Amniotic epithelial cell (primary cell): Measurements from ENCODE around the gene KLF13.

Experiments used
- DNase-seq: peaks from one replicate; pipeline ENCODE4 v3.0.0-alpha.2; 2010; ENCODE audit warnings: low read depth

Gene KLF13

DNA sequence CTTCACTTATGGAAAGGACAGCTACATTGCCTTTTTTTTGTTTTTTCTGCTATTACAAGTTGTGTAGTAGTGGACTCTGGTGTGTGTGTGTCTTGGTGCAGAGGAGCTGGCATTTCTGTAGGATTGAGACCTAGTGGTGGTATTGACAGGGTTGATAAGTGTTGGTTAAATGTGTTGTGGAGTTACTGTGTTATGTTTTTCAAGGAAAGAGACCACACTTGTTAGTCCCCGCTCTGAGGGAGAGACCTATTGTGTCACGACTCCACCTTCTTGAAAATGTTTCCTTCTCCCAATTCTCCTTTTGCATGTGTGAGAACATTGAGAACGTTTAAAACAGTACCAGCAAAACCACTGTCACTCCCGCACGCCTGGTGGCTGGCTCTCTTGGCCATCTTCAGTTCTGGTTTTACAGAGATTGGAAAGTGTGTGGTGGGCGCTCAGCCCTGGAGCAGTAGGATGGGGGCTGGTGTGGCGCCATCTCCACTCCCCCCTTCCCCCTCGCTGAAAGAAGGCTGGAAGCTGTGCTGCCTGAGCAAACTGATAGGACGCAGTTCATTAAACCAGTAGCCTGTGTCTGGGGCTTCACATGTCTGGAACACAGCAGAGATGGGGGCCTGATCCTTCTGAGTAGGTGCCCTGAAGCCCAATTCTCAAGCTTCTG lies 5.5 kb downstream of the KLF13 start:
- no peak for DNase-seq

GRCh38 chr15:31332681-31333071 lies 6.0 kb downstream of the KLF13 start:
- no peak for DNase-seq

- DNase-seq, result no peak
Observed at GRCh38 chr15:31333119-31333518, 6.5 kb downstream of the KLF13 start.

GRCh38 chr15:31333820-31334219 lies 7.2 kb downstream of the KLF13 start:
- no peak for DNase-seq

DNA sequence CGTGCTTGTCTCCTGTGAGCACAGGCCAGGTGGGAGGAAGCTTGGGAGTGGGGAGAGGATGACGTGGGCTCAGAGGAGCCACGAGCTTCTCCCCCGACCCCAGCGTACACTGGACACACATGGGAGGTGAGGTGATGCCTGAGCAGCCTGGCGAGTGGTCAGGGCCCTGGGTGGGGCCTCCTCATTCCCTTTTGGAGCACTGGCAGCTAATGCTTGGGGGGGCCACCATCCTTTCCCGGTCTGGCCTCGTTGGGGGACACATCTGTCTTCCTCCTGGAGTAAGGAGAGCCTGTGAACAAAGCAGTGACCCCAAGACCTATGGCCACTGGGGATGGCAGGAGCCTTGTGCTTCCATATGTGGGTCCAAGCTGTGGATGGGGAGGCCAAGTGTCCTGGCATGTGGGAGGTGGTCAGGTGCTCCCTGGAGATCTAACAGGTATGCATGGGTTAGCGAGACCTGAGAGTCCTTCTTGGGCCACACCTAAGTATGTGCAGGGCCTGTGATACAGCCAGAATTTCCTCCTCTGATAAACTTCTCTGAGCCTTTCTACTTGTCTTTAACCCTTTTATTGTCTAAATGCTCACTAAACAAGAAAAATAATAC lies 9.5 kb downstream of the KLF13 start:
- DNase-seq, result no peak

DNA sequence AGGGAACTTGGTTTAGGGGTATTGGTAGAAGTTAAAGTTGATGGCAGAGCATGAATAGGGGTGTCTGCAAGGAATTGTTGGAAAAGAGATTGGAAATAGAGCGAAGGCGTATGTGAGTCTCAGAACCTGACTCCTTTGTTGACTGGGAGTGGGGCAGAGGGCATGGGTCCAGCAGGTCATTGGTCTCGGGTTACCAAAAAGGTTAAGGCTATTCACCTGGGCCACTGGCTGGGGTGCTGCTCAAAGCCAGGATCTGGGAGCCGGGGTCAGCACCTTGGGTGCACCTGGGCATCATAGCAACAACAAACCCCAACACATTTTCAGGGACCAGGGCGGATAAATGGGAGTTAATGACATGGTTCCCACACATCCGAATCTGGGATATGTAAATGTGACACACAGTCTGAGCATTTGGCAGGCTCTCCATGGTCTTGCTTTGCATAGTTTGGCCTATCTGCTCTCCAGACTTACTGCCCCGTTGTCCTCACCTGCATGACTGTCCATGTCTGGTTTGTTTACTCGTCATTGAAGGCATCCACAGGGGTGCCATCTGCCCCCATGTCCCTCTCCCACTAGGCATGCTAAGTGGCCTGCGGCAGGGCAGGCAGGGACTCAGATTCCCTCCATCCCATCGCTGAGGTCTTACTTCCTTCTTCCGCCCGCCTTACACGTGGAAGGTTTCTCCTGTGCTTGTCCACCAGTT lies 10.1 kb downstream of the KLF13 start:
- no peak for DNase-seq

GRCh38 chr15:31337352-31338031 lies 10.9 kb downstream of the KLF13 start:
- DNase-seq, result no peak

DNA sequence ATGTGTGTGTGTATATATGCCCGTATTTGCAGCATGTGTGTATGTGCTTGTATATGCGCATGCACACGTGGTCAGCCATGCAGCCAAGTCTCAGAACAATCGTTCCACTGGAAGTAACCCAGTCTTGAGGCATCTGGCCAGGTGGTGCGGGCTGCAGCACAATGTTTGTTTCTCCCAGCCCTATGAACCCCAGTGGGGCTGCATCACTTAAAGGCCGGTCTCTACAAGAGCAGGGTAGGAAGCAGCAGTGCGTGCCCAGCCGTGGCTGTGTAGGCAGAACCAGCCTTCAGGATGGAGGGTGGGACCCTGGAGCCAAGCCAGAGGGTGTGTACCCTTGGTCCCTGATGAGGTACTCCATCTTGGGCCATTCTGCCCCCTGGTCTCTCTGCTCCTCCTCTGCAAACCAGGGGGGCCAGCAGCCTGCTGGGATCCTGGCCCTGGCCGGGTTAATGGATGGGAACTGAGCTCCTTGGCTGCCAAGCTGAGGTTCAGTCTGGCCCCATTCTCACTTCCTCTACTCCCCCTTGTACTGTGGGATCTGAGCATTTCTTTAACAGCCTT lies 11.8 kb downstream of the KLF13 start:
- no peak for DNase-seq

DNA sequence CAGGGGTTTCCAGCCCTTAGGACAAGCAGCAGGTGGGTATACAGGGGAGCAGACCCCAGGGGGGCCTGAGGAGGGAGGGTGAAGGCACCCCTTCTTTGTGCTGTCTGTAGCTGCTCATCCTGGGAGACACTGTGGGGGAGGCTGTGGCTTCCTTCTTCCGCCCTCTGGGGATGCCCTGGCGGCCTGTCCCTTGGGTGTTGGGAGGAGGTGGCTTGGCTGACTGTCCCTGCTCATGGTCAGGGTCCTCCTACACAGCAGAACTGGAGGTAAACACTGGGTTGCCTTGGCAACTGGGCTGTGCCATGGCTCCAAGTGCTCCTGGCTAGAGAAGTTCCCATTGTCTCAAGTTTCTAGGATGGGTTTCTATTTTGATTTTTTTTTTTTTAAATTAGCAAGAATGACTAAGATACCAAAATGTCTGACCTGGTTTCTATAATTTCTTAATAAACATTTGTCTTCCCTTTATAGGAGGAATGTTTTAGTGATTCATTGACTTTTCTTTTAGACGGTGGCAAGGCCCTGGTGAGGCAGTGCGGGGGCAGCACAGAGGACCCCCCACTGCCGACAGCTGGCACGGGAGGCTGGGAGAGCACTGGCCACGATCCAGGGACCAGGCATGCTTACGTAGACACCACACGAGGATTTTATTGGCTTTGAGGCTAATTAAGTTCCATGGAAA lies 12.4 kb downstream of the KLF13 start:
- peak; percentile 61 for DNase-seq

DNA sequence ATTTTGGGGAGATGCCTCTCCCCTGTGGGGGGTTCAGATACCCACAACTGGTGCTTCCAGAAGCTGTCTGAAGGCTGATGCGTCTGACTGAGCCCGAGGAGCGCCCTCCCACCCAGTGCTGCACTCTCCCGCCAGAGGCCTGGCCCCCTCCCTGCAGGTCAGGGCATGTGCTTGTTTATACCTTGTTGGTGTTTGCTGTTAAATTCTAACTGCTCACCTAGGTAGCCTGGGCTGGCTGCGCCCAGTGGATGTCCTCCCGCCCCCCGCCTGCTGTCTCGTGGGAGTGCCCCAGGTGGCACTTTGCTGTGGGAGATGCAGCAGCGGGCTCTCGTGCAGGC lies 12.9 kb downstream of the KLF13 start:
- no peak for DNase-seq

DNA sequence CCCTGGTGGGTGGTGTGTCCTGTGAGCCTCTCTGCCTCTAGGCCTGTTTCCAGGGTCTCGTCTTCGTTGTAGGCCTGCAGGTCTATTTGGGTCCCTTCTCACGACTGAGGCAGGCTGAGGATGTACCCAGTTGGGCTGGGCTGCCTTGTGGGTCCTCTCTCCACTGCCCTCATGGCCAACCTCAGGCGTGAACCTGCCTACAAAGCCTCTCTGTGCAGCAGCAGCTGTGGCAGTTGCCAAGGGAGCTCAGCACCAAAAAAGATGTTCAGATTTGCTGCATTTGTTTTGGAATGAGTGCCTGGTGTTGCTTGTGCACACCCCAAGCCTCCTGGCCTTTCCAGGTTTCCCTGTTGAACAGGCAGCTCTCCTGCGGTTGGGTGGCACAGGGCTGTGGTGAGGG lies 13.4 kb downstream of the KLF13 start:
- no peak for DNase-seq

DNA sequence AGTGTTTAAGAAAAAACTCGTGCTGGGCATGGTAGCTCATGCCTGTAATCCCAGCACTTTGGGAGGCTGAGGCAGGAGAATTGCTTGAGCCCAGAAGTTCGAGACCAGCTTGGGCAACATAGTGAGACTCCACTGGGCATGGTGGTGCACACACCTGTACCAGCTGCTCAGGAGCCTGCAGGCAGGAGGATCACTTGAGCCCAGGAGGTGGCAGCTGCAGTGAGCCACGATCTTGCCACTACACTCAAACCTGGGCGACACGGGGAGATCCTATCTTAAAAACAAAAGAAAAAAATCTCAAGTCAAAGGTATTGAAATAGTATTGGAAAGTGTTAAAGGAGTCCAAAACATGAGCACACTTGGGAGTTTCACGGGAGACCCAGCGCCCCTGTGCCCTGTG lies 14.0 kb downstream of the KLF13 start:
- no peak for DNase-seq

- DNase-seq, result no peak
Observed at GRCh38 chr15:31341071-31341470, 14.4 kb downstream of the KLF13 start.

- DNase-seq, result no peak
Observed at GRCh38 chr15:31341496-31342195, 15.0 kb downstream of the KLF13 start.

DNA sequence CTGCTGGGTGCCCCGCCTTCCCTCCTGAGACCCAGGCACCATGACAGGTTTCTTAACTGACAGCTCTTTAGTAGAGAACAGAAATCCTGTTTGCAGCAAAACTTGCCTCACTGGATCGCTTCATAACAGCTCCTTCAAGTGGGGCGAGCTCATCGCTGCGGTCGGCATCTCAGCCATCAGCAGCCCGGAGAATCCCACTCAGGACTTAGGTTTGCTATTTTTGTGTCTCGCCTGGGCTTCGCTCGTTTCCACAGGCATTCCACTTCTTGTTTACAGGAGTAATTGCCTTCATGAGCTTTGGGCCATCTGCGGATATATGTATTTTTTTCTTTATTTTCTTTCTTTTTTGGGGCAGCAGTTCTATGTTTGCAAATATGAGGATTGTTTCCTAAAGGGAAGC lies 15.7 kb downstream of the KLF13 start:
- DNase-seq, result no peak

DNA sequence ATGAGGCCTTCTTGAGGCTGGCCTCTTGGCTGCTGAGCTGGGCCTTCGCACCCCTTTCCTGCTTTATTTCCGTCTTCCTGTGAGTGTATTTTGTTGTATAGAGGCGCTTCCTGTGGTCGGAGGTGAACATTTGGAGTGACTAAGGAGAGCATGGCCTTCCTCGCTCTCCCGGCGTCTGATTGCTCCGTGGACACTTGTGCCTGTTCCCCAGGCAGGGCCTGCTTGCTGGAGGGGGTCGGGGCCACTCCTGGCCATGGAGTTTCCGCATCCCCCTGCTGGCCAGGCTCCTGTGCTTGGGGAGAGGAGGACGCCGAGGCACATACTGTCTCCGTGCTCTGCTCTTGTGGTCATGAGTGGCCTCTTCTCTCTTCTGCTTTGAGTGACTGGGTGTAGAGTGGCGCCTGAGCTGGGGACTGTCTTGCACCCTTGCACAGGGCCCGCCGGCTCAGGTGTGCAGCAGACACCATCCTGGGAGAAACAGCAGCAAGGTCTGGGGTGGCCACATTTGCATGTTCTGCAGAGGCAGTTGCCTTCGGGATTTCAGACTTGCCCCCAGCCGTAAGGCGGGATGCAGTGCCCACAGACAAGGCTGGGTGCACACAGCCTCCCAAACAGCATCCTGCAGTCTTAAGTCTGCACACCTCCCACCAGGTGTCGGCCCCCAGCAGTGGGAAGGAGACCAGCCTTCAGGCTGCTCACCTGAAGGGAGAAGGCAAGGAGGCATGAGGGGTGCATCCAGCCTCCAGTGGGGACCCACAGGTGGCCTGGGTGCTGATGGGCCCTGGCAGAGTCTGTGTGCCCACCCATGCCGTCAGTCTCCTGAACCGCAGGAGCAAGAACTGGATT lies 16.4 kb downstream of the KLF13 start:
- DNase-seq, result no peak

GRCh38 chr15:31343831-31344230 lies 17.2 kb downstream of the KLF13 start:
- no peak for DNase-seq

- DNase-seq, result no peak
Observed at GRCh38 chr15:31344266-31344665, 17.6 kb downstream of the KLF13 start.

DNA sequence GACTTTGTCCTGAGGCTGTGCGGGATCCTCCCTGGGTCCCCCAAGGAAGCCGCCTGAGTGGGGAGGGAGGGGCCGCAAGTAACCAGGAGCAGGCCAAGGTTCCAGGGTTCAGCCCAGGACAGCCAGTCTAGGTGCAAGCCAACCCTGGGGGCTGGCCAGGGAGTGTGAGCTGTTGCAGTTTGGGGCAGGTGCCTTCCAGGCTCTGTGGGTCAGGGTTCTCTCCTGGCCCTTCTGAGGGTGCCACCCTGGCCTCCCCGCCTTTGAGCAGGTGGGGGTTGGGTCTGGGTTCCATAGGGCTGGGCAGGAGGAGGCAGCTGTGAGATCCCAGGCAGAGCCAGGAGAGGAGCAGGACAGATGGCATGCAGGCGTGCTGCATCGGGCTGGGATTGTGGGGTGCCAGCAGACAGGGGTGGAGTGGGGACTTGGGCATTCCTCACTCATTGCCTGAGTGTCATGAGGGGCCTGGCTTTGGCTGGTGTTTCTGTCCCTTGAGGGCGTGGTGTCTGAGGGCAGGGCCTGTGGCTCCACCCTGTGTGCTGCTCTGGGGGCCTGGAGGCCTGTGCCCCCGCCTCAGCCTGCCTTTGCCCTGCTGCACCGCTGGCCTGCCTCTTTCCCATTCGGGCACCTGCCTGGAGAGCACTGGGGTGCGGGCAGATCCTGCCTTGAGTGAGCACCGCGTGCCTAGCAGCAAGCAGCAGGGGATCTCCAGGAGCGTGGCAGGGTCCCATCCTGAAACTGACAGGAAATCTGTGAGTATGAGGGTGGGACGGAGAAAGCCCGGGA lies 18.4 kb downstream of the KLF13 start:
- no peak for DNase-seq
